Lung (tissue), 12 donors: ENCODE measurements around the gene CST4. TPM values are rescaled to one million over a fixed set of nuclear protein-coding genes. Genes with fewer than 3 reads are reported as not detected.
"Not testable (repeated sequence)": the region's sequence is repeated elsewhere in the genome, so short reads cannot be mapped to it uniquely, and the experiment has no call there.

ENCODE experiments used
- ATAC-seq: fragments of 200-7000 bp; cut with Tn5 transposase; one replicate; pipeline ENCODE4 v1.9.1; 2020; ENCODE audit warnings: moderate number of reproducible peaks; ENCODE audit not compliant: insufficient read depth, low FRiP score
- DNase-seq, 3 donors: peaks; one replicate each; pipeline ENCODE4 v3.0.0-alpha.2; 2013 to 2017
- H3K27ac ChIP-seq, 2 donors: one replicate each; pipeline ENCODE4 v1.5.1; 2013; ENCODE audit warnings: mild to moderate bottlenecking in 2 of 2, moderate library complexity in 2 of 2, control low read depth in 1 of 2, inconsistent platforms in 1 of 2, low read depth in 1 of 2, low read length in 1 of 2
- H3K27me3 ChIP-seq, 3 donors: one replicate each; pipeline ENCODE4 v1.5.1; 2013; ENCODE audit warnings: low read length in 2 of 3; ENCODE audit not compliant: control insufficient read depth in 3 of 3, insufficient read depth in 3 of 3
- H3K36me3 ChIP-seq, 4 donors: one replicate each; pipeline ENCODE4 v1.5.1; 2013; ENCODE audit warnings: low read length in 4 of 4, mild to moderate bottlenecking in 1 of 4, moderate library complexity in 1 of 4; ENCODE audit not compliant: control insufficient read depth in 4 of 4, insufficient read depth in 4 of 4
- H3K4me1 ChIP-seq, 5 donors: one replicate each; pipeline ENCODE4 v1.5.1; 2013; ENCODE audit warnings: low read length in 5 of 5, mild to moderate bottlenecking in 2 of 5, moderate library complexity in 1 of 5; ENCODE audit not compliant: control insufficient read depth in 5 of 5, insufficient read depth in 5 of 5
- H3K4me3 ChIP-seq: one replicate; pipeline ENCODE4 v1.5.1; 2013; ENCODE audit warnings: mild to moderate bottlenecking, control low read depth, moderate library complexity
- H3K9ac ChIP-seq, 2 donors: one replicate each; pipeline ENCODE4 v1.5.1; 2013; ENCODE audit warnings: low read length in 2 of 2, control low read depth in 1 of 2; ENCODE audit not compliant: insufficient read depth in 1 of 2
- H3K9me3 ChIP-seq, 4 donors: one replicate each; pipeline ENCODE4 v1.5.1; 2013; ENCODE audit warnings: low read length in 3 of 4, mild to moderate bottlenecking in 1 of 4, moderate library complexity in 1 of 4; ENCODE audit not compliant: control insufficient read depth in 4 of 4, insufficient read depth in 3 of 4
- CTCF ChIP-seq: IDR thresholded peaks from 2 replicates; pipeline ENCODE4 v1.5.1; 2012; ENCODE audit warnings: mild to moderate bottlenecking; ENCODE audit errors: control extremely low read depth, extremely low read depth
- WGBS, 2 donors: extraction: QIAGEN DNeasy Blood & Tissue Kit; methylation state at CpG; one replicate each; pipeline ENCODE4 v1.1.7; 2013; 5-methylcytosine and 5-hydroxymethylcytosine counted together
- polyA plus RNA-seq, 2 donors: library from polyadenylated mRNA; stranded (reverse); fragments of 200-250 nt; gene quantifications; one replicate each; pipeline ENCODE4 v1.2.1, GENCODE V29; 2013
- total RNA-seq, 2 donors: library from RNA; depleted of rRNA in 1 of 2; stranded (reverse); fragments of >200 nt in 1 of 2; gene quantifications; one replicate each; pipeline ENCODE4 v1.2.1, GENCODE V29; 2014 to 2021
- donor health status: control.
- donor health status: control.
- donor health status: Bipolar disorder and iron deficiency.
- donor health status: healthy.
- donor health status: DM: yes; HTN: yes; CAD: no.

The CST4 gene
- total and polyA plus RNA-seq, 4 donors, result not detected

- no peaks in the 10 kb centered on the region for H3K27me3 ChIP-seq
- H3K36me3 ChIP-seq, result no peaks in the 10 kb centered on the region
- no peak for ATAC-seq
- no peak overlapping the region for H3K4me3 ChIP-seq
- TF ChIP-seq CTCF, result no peak
- H3K4me1 ChIP-seq, result peaks cover 0 to 2% (median 0%) of the 10 kb centered on the region in 5 donors
- H3K9ac ChIP-seq, result no peak overlapping the region
- no peak overlapping the region for H3K27ac ChIP-seq
- DNase-seq, result no peak
- H3K9me3 ChIP-seq, result no peaks in the 10 kb centered on the region
- WGBS, 2 donors, result 93 to 97% methylated on average over 3 of the region's 3 CpGs
These were observed 36.3 kb upstream of the CST4 start for GRCh38 chr20:23725102-23725501.

DNA sequence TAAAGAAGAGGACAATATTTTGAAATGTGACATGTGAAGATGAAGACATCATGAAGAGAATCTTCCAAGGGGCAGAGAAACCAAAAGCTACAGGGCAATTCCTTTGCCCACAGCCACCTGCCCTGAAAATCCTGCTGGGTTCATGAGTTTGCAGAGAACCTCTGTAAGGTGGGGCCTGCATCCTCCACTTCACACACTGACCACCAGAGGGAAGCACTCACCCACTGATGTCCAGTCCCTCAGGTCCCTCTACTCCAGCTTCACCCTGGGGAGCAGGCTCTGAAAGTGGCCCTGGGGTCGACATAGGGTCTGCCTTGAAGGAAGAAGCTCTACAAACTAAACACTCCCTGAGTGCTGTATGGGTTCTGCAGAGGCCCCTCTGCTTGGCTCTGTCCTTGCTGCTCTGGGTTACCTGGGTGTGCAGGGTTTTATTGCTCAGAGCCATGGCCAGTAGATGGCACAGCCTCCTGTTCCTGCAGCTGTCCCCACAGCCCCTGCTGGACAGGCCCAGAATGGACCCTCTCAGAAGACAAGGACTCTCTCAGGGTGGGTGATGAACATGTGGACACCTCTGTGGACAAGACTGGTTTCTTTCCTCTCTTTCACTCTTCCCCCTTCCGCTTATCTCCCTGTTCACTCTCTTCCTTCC lies 34.9 kb upstream of the CST4 start:
- H3K9ac ChIP-seq, H3K27ac ChIP-seq, H3K4me1 ChIP-seq, H3K4me3 ChIP-seq, H3K36me3 ChIP-seq, H3K27me3 ChIP-seq, ATAC-seq, H3K9me3 ChIP-seq: not testable (repeated sequence)
- DNase-seq, result peak in 1 of 3 donors; percentile 3
- 53 to 55% methylated on average over 2 of the region's 2 CpGs for WGBS, 2 donors

- not testable (repeated sequence) for H3K4me3 ChIP-seq, H3K4me1 ChIP-seq, H3K36me3 ChIP-seq, H3K27me3 ChIP-seq, H3K9me3 ChIP-seq, H3K9ac ChIP-seq, ATAC-seq, DNase-seq, H3K27ac ChIP-seq
- WGBS, 2 donors, result 66 to 79% methylated on average over 5 of the region's 5 CpGs
These were observed 34.0 kb upstream of the CST4 start for GRCh38 chr20:23722851-23723250.

GRCh38 chr20:23721962-23722361 lies 33.1 kb upstream of the CST4 start:
- ATAC-seq, result no peak
- no peak for TF ChIP-seq CTCF

GRCh38 chr20:23719351-23719750 lies 30.5 kb upstream of the CST4 start:
- ATAC-seq, H3K9ac ChIP-seq, DNase-seq, H3K9me3 ChIP-seq, H3K4me3 ChIP-seq, H3K27me3 ChIP-seq, H3K36me3 ChIP-seq, H3K4me1 ChIP-seq, H3K27ac ChIP-seq: not testable (repeated sequence)
- WGBS, 2 donors, result 73 to 81% methylated on average over 9 of the region's 9 CpGs

More at GRCh38 chr20:23721962-23722361, 33.1 kb upstream of the CST4 start:
- no peak for DNase-seq
- H3K9me3 ChIP-seq, result peaks cover 0 to 4% (median 0%) of the 10 kb centered on the region in 4 donors
- peaks cover 0 to 2% (median 0%) of the 10 kb centered on the region in 5 donors for H3K4me1 ChIP-seq
- H3K27me3 ChIP-seq, result no peaks in the 10 kb centered on the region
- H3K36me3 ChIP-seq, result no peaks in the 10 kb centered on the region
- no peak overlapping the region for H3K4me3 ChIP-seq
- H3K27ac ChIP-seq, result no peak overlapping the region
- WGBS, 2 donors, result 25 to 57% methylated on average over 1 of the region's 1 CpG
- no peak overlapping the region for H3K9ac ChIP-seq

DNA sequence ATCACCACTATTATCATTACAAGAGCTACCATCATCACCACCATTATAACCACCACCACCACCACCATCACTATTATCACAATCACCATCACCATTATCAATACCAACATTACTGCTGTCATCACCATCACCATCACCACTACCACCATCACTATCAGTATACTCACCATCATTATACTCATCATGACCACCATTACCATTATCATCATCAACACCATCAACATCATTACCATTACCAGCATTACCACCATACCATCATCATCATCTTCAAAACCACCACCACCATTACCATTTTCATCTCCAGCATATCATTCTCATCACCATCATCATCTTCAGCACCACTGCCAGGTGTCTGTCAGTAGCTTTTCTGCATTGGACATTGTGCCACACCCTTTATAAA lies 22.9 kb upstream of the CST4 start:
- DNase-seq, H3K36me3 ChIP-seq, H3K27me3 ChIP-seq, H3K9ac ChIP-seq, H3K27ac ChIP-seq, H3K4me3 ChIP-seq, H3K9me3 ChIP-seq, H3K4me1 ChIP-seq, ATAC-seq: not testable (repeated sequence)
